Activated naive CD4-positive, alpha-beta T cell (primary cell): ENCODE results near the gene PPP4R2.

Experiments used
- DNase-seq, 4 experiments: peaks; one replicate each; lab custom pipeline; 2025; lab: John Stamatoyannopoulos, UW

PPP4R2 gene

DNA sequence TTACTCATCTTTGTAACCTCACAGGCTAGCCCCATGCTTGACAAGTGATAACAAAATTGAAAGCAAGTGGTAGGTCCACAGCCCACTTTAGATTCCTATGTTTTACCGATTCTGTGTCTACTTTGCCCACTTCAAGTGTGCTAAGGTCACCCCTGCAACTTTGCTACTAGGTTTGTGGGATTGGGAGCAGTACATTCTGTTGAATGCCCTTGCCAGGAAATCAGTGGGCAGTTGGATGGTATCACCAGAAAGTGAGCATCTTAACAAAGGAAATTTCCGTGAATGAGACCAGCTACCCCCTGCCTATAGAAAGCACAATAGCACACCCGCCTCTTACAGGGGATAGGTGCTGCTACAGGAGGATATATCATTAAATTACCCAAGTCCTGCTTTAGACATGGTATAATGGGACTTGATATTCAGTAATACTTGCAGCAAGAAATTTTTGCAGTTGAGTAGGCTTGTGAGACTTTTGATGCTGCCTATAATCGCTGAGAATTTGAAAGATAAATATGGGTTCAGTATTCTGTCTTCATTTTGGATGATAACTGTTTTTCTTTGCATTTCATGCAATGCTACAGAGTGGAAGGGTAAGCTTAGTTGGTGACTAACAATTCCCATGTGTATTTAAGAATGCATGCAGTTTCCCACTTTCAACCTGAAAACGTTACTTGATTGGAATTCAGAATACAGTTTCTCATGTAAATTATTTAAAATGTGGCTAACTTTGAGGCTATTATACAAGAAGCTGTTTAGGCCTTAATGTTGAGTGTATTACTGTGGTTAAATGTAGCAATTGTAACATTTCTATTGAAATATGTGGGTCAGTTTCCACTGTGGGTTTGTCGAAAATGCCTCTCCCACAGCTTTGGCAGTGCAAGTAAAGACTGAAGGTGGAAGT lies 74.3 kb downstream of the PPP4R2 start:
- DNase-seq, result no peak

DNA sequence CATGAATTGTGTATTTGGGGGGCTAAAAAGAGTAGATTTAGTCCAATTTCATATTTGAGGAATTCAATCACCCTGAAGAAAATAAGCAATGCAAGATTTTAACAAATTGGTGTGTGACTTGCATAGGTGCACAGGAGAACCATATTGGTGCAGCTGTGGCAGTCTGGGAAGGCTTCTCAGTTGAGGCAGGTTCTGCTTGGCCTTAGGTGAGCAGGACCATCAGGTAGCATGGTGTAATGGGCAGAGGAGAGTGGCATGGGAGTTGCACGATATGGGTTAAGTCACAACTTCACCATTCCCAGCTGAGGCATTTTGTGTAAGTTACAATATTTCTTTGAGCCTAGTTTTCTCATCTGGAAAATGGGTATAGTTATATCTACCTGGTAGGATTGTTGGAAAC lies 75.3 kb downstream of the PPP4R2 start:
- DNase-seq, result no peak

DNA sequence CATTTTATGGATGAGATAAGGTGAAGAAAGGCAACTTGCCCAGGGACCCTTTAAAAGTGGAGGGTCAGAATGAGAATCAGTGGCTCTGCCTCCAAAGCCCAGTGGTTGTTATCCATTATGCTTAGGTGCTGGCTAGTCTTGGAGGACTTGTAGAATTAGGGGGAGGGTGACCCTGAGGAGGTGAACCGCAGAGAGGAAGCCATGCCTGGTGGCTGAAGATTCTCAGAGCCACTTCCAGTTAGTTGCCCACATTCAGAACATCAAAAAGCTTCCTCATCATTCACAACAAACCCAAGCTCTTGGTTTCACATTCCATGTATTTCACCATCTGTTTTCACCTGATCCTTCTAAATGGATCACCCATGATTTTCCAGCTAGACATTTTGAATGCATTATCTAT lies 76.0 kb downstream of the PPP4R2 start:
- no peak for DNase-seq

DNA sequence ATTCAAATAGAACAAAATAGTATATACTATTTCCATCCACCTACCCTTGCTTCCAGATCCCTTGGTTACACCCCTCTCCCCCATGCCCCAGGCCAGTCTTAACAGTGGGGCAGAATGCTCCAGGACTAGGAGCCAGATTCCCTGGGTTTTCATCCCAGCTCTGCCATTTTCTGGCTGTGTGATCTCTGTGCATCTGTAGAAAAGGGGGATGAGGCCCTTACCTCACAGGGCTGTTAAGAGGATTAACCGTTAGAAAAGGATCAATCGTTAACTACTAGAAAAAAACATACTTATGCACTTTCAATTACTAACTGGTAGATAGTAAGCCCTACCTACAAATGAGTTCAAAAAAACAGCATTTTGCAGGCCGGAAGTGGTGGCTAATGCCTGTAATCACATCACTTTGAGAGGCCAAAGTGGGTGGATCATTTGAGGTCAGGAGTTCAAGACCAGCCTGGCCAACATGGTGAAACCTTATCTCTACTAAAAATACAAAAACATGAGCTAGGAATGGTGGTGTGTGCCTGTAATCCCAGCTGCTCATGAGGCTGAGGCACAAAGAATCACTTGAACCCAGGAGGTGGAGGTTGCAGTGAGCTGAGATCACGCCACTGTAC lies 76.6 kb downstream of the PPP4R2 start:
- DNase-seq, result no peak

DNA sequence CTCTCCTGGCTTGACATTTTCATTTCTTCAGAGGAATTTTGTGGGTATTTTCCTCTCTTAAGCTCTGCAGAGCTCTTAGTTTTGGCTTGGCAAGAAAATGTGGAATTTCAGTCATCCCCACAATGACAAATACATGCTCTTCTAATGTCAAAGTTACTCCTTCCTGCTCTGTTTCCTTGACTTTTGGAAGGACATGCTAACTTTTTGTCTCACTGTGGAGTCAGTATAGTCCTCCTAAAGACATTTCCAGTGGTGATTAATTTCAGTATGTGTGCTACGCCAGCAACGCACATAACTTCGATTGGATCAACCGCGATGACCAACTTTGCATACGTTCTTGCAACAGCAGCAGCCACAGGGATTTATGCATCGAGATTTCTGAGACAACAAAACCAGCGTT lies 78.2 kb downstream of the PPP4R2 start:
- DNase-seq, result no peak

DNA sequence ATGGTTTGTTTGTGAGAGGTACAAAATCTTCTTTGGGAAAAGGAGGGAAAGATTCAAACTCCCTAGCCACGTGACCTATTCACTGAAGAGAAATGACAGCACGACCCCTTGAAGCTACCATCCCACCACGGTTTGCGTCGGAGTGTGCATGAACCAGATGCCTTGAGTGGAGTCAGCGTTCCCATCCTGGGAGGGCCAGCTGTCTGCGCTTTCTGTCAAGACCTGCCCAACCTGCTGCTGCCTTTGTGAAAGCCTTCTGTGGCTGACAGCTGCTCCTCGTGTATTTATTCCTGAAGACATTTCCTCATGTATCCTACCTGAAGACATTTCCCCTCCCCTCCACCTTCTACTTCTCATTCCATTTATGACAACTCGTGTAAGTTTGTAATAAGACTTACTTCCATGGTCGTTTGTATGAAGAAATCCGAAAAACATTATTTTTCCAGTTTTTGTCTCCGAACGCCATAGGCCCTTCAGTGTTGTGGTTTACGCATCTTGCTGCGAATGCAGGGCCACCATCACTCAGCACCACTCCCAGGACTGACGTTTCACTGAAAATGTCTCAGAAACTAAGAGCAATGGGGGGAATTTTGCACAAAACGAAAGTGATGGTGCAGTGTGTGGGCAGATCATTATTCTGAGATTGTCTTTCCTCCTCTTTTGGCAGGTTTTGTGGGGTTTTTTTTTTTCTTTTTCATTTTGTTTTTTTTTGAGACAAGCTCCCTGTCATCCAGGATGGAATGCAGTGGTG lies 83.8 kb downstream of the PPP4R2 start:
- no peak for DNase-seq

DNA sequence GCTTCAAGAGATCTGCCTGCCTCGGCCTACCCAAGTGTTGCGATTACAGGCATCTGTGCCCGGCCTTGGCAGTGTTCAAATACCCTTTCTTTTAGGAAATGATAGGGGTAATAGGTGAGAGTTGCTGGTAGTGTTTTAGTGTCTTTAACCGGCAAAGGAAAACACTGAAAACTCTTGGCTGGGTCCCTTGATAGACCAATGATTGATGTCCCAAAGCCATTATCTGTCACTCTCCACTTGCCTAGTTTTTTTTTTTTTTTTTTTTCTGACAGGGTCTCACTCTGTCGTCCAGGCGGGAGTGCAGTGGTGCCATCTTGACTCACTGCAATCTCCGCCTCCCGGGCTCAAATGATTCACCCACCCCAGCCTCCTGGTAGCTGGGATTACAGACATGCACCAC lies 84.5 kb downstream of the PPP4R2 start:
- DNase-seq, result no peak

DNA sequence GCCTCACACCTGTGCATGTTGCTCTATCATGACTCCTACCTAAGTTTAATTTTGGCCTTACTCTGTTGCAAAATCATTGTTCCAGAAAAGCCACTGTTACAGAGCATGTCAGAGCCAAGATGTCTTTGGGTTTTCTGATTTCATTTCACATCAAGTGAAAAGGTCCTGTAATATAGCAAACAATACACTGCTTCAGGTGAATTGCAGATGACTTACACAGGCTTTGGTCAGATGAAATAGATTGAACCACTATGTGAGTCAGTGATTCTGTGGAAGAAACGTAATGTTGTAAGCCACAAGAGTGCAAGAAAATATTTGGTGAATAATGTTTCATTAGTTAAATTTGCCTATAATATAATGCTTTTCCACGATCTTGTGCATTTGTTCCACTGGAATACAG lies 87.6 kb downstream of the PPP4R2 start:
- DNase-seq, result no peak

DNA sequence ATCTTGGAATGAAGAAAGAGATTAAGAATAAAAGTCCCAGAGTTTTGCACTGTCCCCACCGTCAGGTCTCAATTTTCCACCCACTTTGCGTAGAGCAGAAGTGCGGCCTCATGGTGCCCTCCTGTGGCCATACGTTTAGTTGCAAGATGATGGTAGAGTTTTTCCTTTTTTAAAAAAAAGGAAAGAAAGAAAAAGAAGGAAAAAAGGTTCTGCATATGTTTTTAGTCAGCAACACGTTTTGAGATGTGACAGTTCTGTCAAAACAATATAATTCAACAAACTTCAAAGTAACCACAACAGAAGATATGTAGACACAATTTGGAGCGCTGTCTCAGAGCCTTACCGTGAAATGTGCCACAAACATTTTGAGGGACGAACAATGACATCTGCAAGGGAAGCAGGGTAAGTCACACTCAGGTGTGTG lies 89.5 kb downstream of the PPP4R2 start:
- DNase-seq, result peak in 3 of 4 experiments; percentile 4 to 44 (median 35)

DNA sequence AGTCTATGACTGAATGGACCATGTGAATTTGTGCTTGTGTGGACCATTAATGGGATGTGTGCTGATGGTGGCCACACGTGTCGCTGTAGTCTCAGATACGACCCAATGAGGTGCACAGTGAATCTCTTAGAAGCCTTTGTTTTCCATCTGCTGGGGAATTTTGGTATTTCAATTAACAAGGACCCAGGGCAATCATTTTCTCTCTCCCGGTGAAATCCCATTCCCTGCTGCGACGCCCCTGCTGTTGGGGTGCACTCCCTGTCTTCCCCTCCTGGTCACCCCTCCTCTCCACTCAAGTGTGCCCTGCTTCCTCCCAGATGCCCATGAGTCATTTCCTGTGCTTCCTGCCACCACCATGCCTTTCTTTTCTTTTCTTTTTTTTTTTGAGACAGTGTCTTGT lies 97.5 kb downstream of the PPP4R2 start:
- no peak for DNase-seq

DNA sequence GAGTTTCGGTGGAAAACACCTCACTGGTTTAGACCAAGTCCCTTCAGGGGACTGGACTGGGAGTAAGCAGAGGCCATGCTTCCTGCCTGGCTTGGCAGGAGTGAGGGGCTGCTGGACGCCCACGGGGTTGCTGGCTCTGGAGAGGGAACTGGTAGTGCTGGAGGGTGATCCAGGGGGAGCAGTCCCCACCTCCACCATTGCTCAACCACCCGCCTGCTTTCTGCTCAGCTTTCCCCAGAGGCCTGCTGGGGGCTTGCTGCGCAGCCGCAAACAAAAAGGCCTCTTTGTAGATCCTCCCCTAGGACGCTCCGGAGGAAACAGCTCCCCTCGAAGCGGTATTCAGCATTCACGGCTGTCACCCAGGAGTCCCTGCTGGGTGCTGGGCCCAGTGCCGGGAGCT lies 98.3 kb downstream of the PPP4R2 start:
- DNase-seq, result no peak

DNA sequence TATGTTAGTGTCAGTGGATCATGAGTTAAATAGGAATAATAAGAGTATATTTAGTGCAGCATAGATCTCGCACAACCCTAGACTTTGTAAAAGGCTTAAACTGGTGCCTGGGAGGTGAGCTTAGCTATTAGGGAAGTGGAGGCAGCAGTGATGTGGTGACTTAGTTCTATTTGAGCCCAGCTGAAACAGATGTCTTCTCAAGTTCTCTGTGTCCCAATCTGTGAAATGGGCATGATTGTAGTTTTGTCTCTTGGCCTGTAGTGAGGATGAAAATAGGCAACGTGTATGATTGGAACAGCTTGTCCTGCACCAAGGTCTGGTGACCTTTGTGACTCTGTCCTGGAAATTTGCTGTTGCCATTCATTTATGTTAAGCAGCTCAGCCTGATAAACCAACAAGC lies 99.6 kb downstream of the PPP4R2 start:
- DNase-seq, result no peak

DNA sequence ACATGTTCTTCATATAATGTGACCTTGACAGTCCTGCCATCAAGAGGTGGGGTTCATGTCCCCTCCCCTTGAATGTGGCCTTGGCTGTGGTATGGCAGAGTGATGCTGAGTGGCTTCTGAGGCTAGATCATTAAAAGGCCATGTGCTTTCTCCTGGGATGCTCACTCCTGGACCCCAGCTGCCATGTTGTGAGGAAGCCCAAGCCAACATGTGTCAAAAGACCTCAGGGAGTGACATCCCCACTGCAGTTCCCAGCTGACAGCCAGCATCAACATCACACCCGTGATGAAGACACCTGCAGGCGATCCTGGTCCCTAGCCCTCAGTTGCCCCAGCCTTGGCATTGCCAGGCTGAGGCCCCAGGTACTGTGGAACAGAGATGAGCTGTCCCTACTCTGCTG lies 101.4 kb downstream of the PPP4R2 start:
- DNase-seq, result no peak

DNA sequence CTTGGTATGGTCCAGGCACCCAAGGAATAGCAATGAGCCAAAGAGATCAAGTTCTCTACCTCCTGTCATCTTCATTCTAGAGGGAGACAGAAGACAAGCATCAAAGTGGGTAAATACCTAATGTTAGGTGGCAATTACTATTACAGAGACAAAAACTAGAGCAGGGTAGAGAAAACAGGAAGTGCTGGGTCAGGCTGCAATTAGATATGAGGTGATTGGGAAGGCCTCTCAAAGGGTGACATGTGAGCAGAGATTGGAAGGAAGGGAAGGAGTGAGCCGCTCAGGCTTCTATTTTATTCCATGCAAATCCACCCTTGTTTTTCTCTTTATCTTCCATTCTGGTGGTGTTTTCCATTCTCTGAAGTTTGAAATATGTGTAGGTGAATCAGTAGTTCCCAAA lies 102.3 kb downstream of the PPP4R2 start:
- no peak for DNase-seq

DNA sequence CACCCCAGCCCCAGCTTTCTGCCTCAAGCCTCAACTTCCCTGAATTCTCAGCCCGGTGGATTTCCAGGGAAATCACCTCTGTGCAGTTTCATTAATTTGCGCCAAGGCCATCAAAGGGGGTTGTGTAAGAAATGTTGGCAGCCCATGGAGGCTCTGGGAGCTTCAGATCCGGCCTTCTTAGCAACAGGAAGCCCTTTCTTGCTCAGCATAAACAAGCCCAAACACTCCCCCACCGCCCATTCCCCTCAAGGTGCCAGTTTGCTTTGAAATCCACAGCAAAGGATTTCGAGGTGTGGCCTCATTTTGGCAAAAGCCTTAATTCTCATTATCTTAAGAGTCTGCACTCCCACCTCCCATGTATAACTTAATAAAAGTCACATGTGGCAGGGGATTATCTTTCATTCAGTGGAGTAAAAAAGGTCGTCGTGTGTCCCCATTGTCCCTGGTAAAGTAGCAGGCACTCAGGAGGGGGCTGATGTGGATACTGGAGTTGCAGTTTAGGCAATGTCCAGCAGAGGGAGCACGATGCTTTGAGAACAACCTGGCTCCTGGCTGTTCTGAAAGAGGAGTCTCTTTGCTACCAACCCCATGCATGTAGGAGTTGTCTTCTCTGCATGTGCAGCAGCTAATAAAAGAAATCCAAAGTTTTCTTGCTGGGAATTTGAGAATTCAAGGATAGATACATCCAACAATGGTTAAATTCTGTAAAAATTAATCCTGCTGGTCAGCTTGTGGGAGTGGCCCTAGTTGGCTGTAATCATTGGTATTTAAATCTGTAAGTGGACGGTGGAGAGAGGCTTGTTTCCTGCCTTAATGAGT lies 104.3 kb downstream of the PPP4R2 start:
- DNase-seq, result peak; percentile 20 to 61 (median 52)

DNA sequence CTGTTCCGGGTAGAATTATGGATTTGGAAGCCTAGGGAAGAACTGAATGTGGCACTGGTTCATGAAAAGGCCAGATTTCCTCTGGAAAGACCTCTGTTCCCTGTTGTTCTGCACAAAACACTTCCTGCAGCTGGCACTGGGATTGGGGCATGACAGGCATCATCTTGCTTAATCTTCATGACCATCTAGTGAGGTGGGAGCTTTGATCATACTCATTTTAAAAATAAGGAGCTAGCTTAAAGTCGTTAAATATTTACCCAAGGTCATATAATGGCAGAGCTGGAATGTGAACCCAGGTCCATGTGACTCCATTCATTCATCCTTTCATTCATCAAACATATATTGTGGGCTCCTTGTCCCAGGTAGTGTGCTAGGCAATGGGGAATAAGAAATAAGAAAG lies 105.3 kb downstream of the PPP4R2 start:
- no peak for DNase-seq

DNA sequence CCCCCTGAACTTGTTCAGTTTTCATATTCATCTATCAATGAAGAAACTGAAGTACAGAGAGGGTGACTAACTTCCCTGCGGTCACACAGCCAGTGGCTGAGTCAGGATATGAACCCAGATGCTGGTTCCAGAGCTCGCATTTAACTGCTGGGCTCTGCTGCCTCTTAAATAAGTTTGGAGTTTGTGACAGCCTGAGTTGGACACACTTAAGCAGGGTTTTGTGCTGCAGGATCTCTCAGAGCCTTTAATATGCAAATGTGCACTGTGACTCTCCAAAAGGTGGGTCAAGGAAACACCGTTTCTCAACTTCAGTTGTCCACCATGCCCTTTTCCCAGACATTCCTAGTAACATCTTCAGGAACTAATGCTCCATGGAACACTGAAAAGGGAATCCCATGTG lies 110.6 kb downstream of the PPP4R2 start:
- DNase-seq, result no peak

DNA sequence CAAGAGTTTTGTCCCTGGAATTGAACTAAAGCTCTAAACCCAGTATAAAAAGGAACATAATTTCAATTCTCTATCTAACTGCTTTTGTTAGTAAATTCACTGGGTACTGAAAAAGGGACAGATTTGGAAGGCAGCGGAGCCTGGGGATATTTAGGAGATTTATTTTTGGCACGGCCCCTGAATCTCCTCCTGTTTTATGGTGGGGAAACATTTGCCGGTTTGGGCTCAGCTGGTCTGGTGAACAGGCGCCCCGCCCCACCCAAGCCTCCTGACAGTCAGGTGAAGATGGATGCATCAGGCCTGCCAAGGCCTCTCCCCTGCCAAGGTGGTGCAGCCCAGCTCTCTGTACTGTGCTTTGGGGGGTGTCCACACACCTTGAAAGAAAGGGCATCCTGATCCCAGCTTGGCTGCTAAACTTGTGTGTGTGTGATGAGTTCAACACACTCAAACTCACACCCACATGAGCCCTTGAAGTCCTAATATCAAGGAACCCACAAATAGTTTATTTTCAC lies 111.1 kb downstream of the PPP4R2 start:
- no peak for DNase-seq

DNA sequence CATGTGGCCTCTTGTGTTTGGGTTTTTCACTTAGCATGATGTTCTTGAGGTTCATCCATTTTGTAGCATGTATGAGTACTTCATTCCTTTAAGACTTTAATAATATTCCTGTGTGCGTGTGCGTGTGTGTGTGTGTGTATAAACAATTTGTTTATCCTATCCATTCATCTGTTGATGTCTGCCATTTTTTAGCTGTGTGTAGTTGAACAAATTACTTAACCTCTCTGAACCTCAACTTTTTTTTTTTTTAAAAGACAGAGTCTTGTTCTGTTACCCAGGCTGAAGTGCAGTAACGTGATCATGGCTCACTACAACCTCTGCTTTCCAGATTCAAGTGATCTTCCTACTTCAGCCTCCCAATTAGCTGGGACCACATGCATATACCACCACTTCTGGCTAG lies 112.1 kb downstream of the PPP4R2 start:
- DNase-seq, result no peak

DNA sequence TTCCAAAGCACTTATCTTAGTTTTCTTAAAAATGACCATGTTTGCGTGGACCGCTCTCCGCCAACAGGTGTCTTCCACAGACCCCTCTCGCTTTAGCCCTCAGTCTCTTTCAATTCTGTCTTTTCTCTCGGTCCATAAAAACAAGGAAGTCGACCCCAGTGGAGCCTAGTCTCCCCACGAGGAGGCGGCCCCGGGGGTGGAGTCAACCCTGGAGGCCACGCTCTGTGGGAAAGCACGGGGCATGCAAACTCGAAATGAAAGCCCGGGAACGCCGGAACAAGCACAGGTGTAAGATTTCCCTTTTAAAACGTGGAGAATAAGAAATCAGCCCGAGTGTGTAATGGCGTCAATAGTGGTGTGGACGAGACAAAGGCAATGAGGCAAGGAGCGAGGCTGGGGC lies 113.9 kb downstream of the PPP4R2 start:
- no peak for DNase-seq

DNA sequence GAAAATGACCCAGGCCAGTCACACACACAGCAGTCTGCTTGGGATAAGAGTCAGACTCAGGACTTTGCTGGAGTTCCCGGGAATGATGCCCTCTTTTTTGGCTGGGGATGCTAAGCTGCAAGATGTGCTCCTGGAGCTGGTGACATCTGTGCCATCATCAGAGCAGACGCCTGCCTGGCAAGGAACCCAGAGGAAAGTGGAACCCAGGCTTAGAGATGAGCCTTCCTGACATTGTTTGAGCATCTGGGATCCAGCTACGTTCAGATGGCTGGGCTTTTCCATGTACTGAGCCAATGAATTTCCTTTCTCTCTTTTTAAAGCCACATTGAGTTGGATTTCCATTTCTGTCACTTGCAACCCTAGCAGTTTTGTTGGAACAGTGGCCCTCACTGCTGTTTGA lies 118.1 kb downstream of the PPP4R2 start:
- DNase-seq, result no peak

DNA sequence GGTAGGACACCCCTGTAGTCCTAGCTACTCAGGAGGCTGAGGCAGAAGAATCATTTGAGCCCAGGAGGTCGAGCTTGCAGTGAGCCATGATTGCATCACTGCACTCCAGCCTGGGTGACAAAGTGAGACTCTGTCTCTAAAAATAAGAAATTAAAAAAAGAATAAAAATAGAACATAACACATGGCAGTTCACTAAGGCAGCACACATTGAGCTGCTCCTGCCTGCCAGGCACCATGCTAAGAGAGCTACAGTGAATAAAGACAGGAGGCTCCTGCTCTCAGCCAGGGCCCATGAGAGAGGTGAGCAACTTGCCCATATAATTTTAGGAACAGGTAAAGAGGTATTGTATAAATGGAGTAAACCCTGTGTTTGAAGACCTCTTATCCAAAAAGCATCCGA lies 119.2 kb downstream of the PPP4R2 start:
- DNase-seq, result no peak
